HG02981 (cell line): ENCODE data around the gene UMPS.
A peak's percentile ranks its signal among the peaks of the same experiment; 100 is the strongest.
"Not testable (repeated sequence)": the region's sequence is repeated elsewhere in the genome, so short reads cannot be mapped to it uniquely, and the experiment has no call there.

Experiments used
- ATAC-seq: cut with Tn5 transposase; IDR thresholded peaks from one replicate; pipeline ENCODE4 v1.9.1; 2021; ENCODE audit warnings: mild to moderate bottlenecking, moderate library complexity; ENCODE audit not compliant: unreplicated experiment

Gene UMPS

GRCh38 chr3:124777762-124778470, 47.7 kb downstream of the UMPS start:
- ATAC-seq = no peak

GRCh38 chr3:124779116-124779515, 48.9 kb downstream of the UMPS start:
- ATAC-seq = no peak

- no peak for ATAC-seq
Measured at GRCh38 chr3:124779751-124780191, 49.5 kb downstream of the UMPS start.

- no peak for ATAC-seq
Measured at GRCh38 chr3:124780356-124780755, 50.1 kb downstream of the UMPS start.

DNA sequence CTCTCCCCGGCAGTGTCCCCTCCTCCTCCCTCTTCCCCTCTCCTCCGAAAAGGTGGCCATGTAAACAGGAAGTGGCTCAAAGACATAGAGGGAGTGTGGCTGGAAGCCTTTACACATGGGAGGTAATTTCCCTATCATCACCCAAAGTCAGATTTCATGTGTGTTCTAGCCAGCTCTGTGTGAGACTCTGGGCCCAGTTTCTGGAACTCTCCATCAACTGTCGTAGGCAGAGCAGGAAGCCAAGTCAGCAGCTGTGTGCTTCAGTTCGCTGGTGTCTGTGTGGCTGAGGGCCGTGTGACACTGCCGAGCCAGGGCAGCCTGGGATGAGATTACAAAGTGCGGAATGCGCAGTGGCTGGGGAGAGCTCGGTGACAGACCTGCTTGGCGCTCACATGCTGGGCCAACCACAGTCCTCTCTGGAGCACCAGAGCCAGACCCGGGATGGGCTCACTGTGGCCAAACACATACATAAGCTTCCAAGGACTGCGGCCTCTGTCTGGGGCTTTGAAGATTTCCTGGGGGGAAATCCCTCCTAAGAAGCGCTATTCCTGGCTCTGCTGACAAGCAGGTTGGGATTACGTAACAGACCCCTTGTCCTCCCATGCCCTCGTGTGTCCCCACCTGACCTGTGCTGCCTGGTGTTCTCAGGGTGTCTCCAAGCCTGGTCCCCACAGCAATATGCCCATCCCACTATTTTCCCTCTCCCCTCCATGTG, 50.7 kb downstream of the UMPS start:
- no peak for ATAC-seq

GRCh38 chr3:124781476-124782376, 51.5 kb downstream of the UMPS start:
- no peak for ATAC-seq

- not testable (repeated sequence) for ATAC-seq
Measured at GRCh38 chr3:124782377-124782712, 52.1 kb downstream of the UMPS start.

DNA sequence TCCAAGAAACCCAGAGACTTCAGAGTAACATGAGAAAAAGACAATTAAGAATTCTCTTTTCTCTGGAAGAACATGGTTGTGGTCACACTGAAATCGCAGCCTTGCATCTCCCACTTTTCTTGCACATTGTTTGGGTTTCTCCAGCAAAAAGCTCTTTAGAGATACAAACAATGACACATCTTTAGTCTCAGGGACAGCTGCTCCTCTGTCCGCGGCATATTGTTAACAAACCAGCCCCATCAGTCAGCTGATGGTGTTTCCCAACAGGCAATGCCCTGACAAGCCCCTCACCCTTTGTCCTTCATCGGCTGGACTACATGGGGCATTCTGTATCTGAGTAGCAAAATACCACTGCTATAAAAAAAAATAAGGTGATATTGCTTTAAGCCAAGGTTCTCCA, 53.4 kb downstream of the UMPS start:
- ATAC-seq = no peak

DNA sequence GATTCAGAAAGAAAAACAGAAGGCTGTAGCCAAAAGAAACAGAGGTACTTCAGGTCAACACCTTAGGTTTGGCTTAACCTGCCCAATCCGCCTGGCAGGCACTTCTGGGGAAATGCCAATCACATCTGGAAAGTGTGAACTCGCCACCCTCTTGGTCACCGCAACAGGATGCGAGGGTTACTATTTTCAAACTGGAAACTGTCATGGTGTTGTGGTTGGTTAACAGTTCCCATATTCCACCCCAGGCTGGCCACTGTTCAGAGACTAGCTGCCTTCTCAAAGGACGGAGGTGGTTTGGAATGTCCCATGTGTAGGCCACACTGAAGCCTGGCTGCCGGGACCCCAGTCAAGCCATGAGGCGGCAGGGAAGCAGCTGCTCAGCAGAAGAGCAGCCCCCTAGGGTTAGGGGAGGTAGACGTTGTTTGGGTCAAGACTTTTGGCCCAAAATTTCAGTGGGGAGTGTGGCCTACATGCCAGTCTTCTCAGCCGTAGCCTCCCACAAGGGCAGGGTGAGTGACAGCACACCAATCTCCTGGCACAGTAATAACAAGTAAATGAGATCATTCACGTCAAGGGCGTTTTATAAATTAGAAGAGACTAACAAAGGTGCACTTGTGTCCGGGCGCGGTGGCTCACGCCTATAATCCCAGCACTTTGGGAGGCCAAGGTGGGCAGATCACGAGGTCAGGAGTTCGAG, 54.6 kb downstream of the UMPS start:
- peak; percentile 45 for ATAC-seq

DNA sequence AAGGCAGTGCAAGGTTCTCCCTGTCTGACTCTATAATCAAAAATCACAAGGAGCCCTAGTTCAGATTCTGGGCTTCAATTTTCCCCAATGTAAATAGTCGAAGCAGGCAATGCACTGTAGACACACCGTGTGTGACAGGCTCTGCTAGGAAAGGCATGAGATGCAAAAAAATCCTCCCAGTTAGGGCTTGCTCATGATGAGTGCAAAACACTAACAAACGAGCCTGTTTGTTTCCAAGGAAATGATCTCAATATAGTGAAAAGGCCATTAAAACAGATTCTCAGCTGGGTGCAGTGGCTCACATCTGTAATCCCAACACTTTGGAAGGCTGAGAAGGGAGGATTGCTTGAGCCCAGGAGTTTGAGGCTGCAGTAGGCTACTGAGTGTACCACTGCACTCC, 55.7 kb downstream of the UMPS start:
- no peak for ATAC-seq

DNA sequence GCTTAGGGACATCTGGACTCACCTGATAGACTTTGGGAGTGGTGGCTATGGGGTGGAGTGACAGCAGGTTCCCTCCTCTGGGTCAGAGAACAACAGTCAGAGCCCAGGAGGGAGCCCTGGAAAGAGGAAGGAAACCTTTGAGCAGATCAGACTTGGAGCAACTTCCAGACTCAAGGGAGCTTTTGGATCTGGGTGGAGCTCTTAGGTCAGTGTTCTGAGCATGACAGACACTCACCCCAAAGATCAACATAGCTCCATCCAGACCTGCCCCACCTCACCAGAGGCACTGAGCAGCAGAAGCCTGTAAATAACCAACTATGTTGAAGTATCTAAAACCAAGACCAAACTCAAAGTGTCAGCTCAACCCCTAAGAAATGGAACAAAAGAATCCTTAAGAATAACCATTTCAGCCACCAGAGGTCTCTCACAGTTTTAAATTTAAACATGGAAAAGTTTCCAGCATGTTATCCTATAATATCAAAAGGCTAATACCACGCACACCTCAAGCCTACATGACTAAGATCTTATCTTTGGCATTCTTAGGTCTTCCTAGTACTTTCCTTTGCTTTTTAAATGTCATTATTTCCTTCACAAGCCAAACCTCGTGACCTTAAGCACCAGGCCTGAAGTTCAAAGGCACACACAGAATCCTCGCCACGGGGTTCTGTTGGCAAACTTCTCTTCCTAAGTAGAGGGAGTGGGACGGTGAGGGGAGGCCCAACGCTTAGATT, 56.4 kb downstream of the UMPS start:
- no peak for ATAC-seq

DNA sequence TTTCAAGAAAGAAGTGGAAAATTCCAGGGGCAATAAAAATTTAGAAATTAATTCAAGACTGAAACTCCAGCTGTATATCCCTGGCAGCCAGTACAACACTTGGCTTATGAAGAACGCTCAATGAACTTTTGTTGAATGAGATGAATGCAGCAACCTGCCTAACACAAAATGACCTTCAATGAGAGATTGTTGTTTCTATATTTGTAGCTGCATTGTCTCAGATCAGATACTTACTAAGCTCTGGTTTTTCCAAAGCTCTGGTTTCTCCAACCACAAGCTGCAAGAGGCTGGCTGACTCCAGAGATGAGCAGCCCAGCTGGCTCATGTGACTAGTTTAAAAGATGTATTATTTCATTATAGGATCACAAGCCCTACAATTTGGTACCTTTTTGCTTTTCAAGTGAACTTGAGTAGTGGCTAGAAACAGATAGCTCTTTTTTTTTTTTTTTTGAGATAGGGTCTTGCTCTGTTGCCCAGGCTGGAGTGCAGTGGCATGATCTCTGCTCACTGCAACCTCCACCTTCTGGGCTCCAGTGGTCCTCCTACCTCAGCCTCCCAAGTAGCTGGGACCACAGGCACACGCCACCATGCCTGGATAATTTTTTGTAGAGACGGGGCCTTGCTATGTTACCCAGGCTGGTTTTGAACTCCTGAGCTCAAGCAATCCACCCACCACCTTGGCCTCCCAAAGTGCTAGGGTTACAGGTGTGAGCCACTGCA, 57.4 kb downstream of the UMPS start:
- ATAC-seq = no peak

DNA sequence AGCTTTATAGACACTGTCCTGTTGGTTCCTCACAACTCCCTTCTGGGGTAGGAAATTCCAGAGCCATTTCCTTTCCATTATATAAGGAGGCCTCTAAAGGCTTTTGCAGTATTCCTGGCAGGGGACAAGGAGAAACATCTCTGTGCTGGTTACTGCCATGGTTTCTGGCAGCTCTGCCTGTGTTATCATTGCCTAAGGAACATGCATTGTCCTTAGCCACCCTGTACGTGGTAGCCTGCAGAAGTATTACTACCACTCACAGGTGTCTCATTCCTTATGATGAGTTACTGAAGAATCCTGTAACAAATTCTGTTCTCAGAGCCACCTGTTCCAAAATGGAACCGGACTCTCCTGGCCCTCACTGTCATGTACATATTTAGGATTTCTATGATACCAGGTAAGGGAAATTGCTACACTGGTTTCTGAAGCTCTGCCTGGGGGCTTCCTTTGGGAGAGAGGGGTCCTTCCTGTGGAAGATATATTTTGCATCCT, 58.0 kb downstream of the UMPS start:
- no peak for ATAC-seq

DNA sequence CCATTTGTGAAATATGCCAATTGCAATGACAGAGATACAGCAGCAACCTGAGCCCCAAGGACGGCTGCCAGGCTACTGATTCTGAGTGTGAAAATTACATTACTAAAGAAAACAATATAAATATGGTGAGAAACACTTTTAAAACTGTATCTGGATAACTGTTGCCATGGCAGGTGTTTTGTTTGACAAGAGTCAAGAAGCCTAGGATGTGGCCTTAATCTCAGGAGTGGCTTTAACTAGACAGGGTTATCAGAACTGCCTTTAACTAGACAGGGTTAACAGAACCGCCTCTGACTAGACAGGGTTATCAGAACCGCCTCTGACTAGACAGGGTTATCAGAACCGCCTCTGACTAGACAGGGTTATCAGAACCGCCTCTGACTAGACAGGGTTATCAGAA, 58.9 kb downstream of the UMPS start:
- not testable (repeated sequence) for ATAC-seq

- no peak for ATAC-seq
Measured at GRCh38 chr3:124791142-124791541, 60.9 kb downstream of the UMPS start.

- no peak for ATAC-seq
Measured at GRCh38 chr3:124791639-124792151, 61.4 kb downstream of the UMPS start.

DNA sequence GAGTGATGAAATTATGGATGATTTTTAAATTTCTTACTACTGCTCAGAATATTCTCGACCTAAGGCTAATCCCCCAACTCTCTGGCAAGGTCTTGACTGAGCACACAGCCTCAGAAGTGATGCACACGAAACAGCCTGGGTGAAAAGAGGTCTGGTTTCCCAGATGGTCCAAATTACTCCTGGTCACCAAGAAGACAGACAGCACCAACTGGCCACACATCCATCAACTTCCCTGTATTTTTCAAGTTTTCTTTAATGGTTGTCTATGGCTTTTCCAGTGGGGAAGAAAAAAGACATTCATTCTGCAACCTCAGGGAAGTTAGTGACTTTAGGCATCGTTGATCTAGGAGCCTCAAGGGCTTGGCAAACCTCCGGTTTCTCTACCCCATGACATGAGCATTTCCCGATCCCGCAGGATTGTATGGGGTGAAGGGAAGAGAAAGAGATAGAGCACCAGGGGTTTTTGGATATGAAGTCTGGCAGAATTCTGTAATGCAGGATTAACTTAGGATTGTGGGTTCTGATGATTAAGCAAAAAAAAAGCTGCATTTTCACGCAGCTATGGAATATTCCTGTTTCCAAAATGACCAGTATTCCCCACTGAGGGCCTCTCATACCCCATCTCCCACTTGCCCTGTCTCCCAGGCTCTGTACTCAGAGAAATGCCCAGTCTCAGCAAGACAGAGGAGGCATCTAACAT, 62.2 kb downstream of the UMPS start:
- ATAC-seq = no peak

DNA sequence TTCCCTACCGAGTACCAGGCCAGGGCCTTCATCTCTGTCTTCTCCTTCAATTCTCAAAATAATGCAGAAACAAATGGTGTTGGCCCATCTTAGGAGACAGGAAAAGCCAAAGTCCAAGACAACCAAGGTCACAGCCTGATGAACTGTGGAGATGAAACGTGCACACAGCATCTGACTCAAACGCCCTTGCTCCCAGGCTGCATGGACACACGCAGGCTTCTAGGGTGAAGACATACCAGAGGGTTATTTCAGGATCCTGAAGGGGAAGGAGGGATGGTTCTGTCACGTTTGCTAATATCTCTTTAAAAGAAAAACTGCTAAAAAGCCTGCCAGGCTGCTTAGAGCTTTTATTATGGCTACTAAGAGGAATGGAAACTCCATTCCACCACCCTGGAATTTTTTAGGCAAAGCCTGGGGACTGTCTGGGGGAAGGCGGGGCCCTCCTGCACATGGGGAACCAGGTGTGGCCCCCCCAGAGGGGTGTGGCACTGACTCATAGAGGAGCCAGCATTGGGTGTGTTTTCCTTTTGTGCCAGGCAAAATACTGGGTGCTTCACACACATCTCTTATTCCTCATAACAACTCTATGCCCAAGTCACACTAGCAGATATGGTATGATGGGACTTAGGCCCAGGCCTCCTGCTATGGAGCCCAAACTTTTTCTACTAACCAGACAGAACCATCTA, 62.9 kb downstream of the UMPS start:
- no peak for ATAC-seq
